Measurements from ENCODE around the gene TXN2.
A peak's percentile ranks its signal among the peaks of the same experiment; 100 is the strongest.
"Not testable (repeated sequence)": the region's sequence is repeated elsewhere in the genome, so short reads cannot be mapped to it uniquely, and the experiment has no call there.

Gene TXN2

DNA sequence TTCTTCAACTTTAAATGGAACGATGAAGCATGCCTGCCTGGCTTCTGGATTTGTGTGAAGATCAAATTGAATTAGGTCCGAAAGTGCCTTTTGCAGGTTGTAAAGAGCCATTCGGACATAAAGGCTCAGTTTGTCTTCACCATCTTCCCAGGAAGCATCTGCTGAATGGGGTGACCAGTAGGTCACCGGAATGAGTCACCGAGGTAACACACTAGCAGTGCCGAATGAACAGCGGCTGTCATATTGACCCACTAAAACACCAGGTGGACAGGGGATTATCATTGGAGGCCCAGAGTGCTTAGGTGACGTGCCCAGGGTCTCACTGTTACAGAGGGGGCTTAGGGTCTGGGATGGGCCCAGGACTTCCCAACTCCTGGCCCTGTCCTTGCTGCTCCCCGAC is 50.6 kb downstream of the TXN2 start:
- DNase-seq = no peak

DNA sequence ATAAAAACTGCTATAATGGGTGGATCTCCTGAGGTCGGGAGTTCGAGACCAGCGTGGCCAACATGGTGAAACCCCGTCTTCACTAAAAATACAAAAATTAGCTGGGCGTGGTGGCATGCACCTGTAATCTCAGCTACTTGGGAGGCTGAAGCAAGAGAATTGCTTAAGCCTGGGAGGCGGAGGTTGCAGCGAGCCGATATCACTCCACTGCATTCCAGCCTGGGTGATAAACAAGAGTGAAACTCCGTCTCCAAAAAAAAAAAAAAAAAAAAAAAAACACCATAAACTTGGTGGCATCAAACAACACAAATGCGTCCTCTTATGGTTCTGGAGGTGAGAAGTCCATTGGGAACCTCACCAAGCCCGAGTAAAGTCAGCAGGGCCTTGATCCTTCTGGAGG is 53.5 kb downstream of the TXN2 start:
- DNase-seq = not testable (repeated sequence)

DNA sequence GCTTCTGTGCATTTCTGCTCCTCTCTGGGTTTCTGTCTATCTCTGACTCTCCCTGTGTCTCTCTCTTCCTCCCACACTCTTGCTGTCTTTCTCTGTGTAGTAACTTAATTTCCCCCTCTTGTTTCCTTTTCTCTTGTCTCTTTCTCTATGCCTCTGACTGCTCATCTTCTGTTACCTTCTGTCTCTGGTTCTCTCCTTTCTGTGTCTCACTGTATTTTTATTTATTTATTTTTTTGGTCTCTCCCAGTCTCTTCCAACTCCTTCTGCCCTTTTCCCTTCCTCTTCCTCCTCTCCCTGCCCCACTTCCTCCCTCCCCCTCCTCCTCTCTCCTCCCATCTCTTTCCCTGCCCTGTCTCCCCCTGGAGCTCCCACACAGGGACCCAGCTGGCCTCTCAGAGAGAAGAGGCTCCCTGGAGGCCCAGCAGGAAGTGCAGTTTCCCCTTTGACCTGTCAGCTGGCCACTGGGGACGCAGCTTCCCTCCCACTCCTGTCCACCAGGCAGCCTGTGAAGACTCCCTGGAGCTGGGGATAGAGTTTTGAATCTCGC is 55.4 kb downstream of the TXN2 start:
- DNase-seq = no peak

DNA sequence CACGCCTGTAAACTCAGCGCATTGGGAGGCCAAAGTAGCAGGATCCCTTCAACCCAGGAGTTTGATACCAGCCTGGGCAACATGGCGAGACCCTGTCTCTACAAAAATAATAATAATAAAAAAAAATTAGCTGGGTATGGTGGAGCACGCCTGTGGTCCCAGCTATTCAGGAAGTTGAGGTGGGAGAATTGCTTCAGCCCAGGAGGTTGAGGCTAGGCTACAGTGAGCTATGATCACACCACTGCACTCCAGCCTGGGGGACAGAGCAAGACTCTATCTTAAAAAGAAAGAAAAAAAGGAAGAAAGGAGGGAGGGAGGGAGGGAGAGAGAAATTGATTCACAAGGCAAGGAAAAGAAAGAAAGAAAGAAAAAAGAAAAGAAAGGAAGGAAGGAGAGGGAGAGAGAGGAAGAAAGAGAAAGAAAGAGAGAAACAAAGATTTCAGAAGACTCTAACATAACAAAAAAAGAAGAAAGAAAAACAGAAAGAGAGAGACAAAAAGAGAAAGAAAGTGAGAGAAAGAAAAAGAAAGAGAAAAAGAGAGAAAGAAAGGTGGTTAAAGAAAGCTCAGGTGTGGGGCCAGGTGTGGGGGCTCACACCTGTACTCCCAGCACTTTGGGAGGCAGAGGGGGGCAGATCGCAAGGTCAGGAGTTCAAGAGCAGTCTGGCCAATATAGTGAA is 56.4 kb downstream of the TXN2 start:
- DNase-seq = no peak

DNA sequence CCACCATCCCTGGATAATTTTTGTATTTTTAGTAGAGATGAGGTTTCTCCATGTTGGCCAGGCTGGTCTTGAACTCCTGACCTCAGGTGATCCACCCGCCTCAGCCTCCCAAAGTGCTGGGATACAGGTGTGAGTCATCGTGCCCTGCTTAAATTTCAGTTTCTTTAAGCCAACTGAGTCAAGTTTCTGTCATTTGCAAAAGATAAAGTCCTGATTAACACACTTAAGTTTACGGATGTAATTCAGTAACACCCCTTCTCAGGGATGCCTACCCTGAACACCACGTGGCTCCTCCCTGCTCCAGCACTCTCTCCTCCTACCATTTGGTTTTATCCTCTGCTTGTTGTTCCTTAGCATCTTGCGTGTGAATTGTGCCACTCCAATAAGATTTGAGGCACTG is 57.0 kb downstream of the TXN2 start:
- DNase-seq = not testable (repeated sequence)

DNA sequence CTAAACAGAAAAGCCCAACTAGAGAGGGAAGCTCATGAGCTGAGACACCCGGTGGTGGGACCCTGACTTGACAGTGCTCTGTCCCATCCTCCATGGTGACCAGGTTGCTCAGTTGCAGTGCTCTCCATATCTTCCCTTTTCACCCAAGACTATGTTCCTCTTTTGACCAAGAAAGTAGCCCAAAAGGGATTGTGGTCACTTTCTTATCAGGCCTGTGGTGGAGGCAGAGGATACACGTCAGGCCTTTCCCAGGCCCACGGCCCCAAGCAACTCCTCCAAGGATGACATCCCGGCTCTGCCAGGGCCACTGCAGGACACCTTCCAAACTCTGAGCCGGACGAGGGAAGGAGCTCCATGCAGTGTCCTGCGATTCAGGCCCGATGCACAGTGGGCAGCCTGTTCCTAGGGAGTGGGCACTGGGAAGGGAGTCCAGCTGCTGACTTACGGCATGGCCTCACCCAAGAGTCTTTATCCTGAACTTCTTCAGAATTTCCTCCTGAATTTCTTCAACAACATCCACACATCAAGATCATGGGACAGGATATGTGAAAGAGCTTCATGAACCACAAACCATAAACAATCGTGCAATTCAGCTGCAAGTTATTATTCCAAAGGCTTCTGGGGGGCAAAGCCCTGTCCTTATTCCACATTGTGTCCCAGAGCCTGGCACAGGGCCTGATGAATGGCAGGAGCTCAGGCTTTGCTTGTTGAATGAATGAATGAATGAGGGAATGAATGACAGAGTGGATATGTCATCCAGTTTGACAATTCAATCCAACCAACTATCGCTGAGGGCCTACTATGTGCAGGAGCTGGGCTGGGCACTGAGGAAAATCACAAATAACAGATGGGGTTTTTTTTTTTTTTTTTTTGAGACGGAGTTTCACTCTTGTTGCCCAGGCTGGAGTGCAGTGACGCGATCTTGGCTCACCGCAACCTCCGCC is 57.7 kb downstream of the TXN2 start:
- DNase-seq = peak; percentile 58

DNA sequence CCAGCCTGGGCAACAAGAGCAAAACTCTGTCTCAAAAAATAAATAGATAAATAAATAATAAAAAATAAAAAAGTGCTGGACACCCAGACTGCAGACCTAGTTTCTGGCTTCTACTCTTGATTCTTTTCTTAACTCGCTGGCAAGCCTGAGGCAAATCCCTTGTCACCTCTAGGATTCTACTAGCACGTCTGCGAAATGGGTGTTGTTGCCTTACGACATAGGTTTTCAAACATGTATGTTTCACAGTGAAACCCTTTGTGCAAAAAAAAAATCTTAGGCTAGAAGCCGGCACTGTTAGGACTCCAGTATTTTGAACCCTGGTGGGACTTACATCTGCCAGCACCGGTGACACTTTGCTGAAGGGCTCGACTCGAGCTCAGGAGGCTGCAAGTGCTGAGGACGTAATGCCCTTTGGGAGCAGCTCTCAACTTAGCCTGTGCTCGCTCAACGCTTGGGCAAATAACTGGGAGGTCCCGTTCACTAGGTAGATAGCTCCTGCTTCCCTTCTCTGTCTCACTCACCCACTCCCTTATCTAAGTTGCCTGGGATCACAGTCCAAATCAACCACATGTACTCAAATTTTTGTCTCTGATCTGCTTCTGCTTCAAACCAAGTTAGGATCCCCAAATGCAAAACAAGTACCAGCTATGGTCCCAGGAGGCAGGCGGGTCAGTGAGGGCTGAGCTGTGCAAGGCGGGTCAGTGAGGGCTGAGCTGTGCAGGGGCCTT is 59.0 kb downstream of the TXN2 start:
- no peak for DNase-seq

DNA sequence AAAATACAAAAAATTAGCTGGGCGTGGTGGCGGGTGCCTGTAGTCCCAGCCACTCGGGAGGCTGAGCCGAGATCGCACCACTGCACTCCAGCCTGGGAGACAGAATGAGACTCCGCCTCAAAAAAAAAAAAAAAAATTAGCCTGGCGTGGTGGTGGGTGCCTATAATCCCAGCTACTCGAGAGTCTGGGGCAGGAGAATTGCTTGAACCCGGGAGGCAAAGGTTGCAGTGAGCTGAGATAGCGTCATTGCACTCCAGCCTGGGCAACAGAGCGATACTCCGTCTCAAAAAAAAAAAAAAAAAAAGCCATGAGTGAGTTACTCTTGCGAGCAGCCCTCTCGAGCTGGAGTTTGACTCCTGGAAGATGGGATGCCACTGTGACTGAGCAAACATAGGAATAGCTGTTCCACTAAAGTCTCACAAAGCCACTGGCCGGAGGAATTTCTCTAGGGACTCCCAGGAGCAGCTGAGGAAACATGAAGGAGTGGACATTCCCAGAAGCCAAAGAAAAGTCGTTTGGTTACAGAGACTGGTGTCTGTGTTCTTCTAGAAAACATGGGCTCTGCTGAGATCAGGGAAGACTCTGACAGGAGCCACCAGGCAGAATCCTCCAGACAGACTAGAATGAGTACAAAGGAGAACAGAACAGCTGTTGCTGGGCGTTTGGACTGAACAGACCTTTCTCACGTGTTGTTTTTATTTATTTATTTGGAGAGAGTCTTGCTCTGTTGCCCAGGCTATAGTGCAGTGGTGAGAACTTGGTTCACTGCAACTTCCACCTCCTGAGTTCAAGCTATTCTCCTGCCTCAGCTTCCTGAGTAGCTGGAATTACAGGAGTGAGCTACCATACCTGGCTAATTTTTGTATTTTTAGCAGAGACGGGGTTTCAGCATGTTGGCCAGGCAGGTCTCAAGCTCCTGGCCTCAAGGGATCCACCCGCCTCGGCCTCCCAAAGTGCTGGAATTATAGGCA is 61.2 kb downstream of the TXN2 start:
- no peak for DNase-seq

DNA sequence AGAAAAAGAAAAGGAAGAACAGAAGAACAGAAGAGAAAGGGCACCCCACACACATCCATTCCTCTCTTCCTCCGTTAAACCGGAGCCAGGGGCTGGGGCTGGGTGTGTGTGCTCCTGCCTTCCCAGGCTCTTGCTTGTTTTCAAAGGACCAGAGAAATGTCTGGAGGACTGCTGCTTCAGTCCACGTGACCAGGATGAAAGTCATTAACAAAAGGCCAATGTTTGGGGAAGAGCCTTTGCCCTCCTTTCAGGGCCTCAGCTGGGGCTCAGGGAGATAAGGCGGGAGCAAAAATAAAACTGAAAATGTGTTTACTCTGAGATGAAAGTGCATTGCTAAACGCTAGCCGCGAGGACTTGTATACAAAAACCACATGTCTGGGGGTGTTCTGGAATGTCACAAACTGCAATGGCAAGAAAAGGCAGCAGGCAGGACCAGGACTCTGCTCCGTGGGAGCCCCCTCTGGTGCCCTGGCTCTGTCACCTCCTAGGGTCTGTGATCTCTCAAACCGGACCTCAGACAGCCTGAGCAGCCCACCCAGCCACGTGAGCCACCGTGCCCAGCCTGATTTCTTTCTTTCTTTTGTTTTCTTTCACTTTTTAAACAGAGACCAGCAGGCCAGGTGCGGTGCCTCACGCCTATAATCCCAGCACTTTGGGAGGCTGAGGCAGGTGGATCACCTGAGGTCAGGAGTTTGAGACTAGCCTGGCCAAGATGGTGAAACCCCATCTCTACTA is 62.1 kb downstream of the TXN2 start:
- DNase-seq = peak; percentile 57

DNA sequence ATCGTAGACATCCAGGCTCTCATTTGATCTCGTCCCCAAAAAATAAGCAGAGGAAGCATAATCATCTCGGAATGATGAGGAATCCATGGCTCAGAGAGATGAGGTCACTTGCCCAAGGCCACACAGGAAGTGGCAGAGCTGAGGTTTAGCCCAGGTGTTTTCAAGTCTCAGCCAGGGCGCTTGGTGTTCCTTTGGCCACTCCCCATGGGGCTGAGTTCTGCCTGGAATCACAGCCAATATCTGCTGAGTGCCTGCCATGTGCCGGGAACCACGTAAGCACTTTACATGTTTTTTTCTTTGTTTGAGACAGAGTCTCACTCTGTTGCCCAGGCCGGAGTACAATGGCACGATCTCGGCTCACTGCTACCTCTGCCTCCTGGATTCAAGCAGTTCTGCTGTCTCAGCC is 64.2 kb downstream of the TXN2 start:
- peak; percentile 42 for DNase-seq
